ENCODE results near the gene FOXN1. TPM values are rescaled to one million over a fixed set of nuclear protein-coding genes. Genes with fewer than 3 reads are reported as not detected.

FOXN1 gene
- total and polyA plus RNA-seq, 2 of the 4 experiments (the other 2 are of a cell fraction), result not detected

GRCh38 chr17:28529013-28529400 lies 22.9 kb downstream of the FOXN1 start:
- Histone ChIP-seq H3K27ac (ENCODE audit: insufficient read depth, low read length) (no peak overlapping the region), H3K9me3 (ENCODE audit: control insufficient read depth, insufficient read depth, low read length) (no peaks in the 10 kb centered on the region), H2AK9ac (replicated peaks; ENCODE audit: low read depth, low read length, poor library complexity) (no peak overlapping the region), H2BK15ac (ENCODE audit: low read depth, low read length) (no peak overlapping the region), H3K9ac (ENCODE audit: low read depth, low read length) (no peak overlapping the region), H3K14ac (replicated peaks; ENCODE audit: low read depth, low read length) (no peak overlapping the region), H3K36me3 (ENCODE audit: control insufficient read depth, insufficient read depth, low read length) (no peaks in the 10 kb centered on the region), H4K91ac (ENCODE audit: insufficient read depth, low read depth, low read length) (no peak overlapping the region), H3K27me3 (ENCODE audit: control insufficient read depth, insufficient read depth, low read length) (peaks cover 12% of the 10 kb centered on the region), H4K20me1 (ENCODE audit: insufficient read depth, low read length) (no peaks in the 10 kb centered on the region), H2BK120ac (ENCODE audit: low read depth, low read length) (no peak overlapping the region), H3K18ac (ENCODE audit: low read depth, low read length) (no peak overlapping the region), H4K5ac (ENCODE audit: low read depth, low read length) (no peak overlapping the region), H4K8ac (ENCODE audit: low read depth in 2 of 2, low read length in 2 of 2) (no peak overlapping the region), H3K56ac (ENCODE audit: extremely low read depth, insufficient read depth, low read length) (no peak overlapping the region), H2AFZ (replicated peaks; ENCODE audit: low read length, poor library complexity) (no peak overlapping the region), H2AK5ac (ENCODE audit: low read depth, low read length) (no peak overlapping the region), H3K23ac (ENCODE audit: low read depth, low read length) (no peak overlapping the region), H3K4me1 (ENCODE audit: control insufficient read depth, insufficient read depth, low read length) (peaks cover 25% of the 10 kb centered on the region), H2BK20ac (ENCODE audit: low read depth, low read length) (no peak overlapping the region), H2BK5ac (ENCODE audit: low read depth, low read length, poor library complexity, severe bottlenecking) (no peak overlapping the region), H3K9me1 (ENCODE audit: insufficient read depth, low read length) (peaks cover 8% of the 10 kb centered on the region), H3K4me3 (ENCODE audit: insufficient read depth, low read depth, low read length) (no peak overlapping the region), H3K4me2 (ENCODE audit: low read depth, low read length) (no peak overlapping the region), H3K4ac (ENCODE audit: low read depth, low read length) (no peak overlapping the region), H3K79me1 (ENCODE audit: low read depth in 1 of 2, low read length in 2 of 2) (no peaks in the 10 kb centered on the region)
- no TSS peak for BruUV-seq (replicated peaks)
- dilution Hi-C loops (cut with HindIII; ENCODE audit: low sequenced_read_pairs, unreplicated experiment), result no loop called here
- no CpG with 5 or more reads among the region's 3 CpGs for WGBS, 2 experiments (ENCODE audit: extremely low coverage in 2 of 2, insufficient read length in 1 of 2)
- POLR2A ChIA-PET (ENCODE audit: unreplicated experiment), result no interaction called here
- in situ Hi-C loops (cut with MboI; ENCODE audit: low sequenced_read_pairs), result no loop called here
- TF ChIP-seq, protein P1, sequence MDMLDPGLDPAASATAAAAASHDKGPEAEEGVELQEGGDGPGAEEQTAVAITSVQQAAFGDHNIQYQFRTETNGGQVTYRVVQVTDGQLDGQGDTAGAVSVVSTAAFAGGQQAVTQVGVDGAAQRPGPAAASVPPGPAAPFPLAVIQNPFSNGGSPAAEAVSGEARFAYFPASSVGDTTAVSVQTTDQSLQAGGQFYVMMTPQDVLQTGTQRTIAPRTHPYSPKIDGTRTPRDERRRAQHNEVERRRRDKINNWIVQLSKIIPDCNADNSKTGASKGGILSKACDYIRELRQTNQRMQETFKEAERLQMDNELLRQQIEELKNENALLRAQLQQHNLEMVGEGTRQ (IDR thresholded peaks at IDR 0.05; ENCODE audit: low read depth, low read length), result no peak
- no peak for TF ChIP-seq POLR2A (IDR thresholded peaks at IDR 0.05; ENCODE audit: low read depth, low read length)
- TF ChIP-seq, protein P2, sequence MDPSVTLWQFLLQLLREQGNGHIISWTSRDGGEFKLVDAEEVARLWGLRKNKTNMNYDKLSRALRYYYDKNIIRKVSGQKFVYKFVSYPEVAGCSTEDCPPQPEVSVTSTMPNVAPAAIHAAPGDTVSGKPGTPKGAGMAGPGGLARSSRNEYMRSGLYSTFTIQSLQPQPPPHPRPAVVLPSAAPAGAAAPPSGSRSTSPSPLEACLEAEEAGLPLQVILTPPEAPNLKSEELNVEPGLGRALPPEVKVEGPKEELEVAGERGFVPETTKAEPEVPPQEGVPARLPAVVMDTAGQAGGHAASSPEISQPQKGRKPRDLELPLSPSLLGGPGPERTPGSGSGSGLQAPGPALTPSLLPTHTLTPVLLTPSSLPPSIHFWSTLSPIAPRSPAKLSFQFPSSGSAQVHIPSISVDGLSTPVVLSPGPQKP (IDR thresholded peaks at IDR 0.05; ENCODE audit: borderline replicate concordance, low read depth, low read length), result no peak
- TF ChIP-seq BHLHE40 (IDR thresholded peaks at IDR 0.05; ENCODE audit: low read depth, low read length), result no peak
- no peak for TF ChIP-seq FOS (IDR thresholded peaks at IDR 0.05; ENCODE audit: low read depth, low read length)
- TF ChIP-seq SMC3 (IDR thresholded peaks at IDR 0.05; ENCODE audit: low read depth, low read length), result no peak
- TF ChIP-seq CTCF (conservative IDR thresholded peaks at IDR 0.05; ENCODE audit: low read depth, low read length), result no peak
- TF ChIP-seq RFX5 (IDR thresholded peaks at IDR 0.05; ENCODE audit: low read depth, low read length), result no peak
- no peak for TF ChIP-seq MXI1 (IDR thresholded peaks at IDR 0.05; ENCODE audit: borderline replicate concordance, low read depth, low read length)
- TF ChIP-seq NFE2L2 (IDR thresholded peaks at IDR 0.05; ENCODE audit: low read depth, low read length), result no peak
- TF ChIP-seq RAD21 (IDR thresholded peaks at IDR 0.05; ENCODE audit: low read length), result no peak
- TF ChIP-seq CHD1 (IDR thresholded peaks at IDR 0.05; ENCODE audit: low read depth, low read length), result no peak
- no peak for TF ChIP-seq MAZ (IDR thresholded peaks at IDR 0.05; ENCODE audit: borderline replicate concordance, low read depth, low read length)
- intact Hi-C loops (cut with micrococcal nuclease), result no loop called here
- CTCF ChIA-PET, result no interaction called here
- ATAC-seq (ENCODE audit: low read depth), result no peak
- DNase-seq, result no peak
